H1 (cell line): Measurements from ENCODE around the gene TRIOBP. TPM values are rescaled to one million over a fixed set of nuclear protein-coding genes. Genes with fewer than 3 reads are reported as not detected.
"Not testable (repeated sequence)": the region's sequence is repeated elsewhere in the genome, so short reads cannot be mapped to it uniquely, and the experiment has no call there.

ENCODE experiments used
- CTCF ChIA-PET: fragments of 300-600 bp; sonication (Branson Sonifier 250); formaldehyde crosslinking; loops from one replicate; lab custom pipeline; 2021; ENCODE audit not compliant: partially characterized antibody; lab: Charles Lee
- POLR2A ChIA-PET: fragments of 300-600 bp; sonication (Branson Sonifier 250); formaldehyde crosslinking; loops from one replicate; lab custom pipeline; 2021; ENCODE audit warnings: inconsistent platforms; ENCODE audit not compliant: partially characterized antibody; lab: Charles Lee
- DNase-seq, 2 experiments: peaks; one replicate each; pipeline versions ENCODE4 v3.0.0 to v3.0.0-alpha.2; 2010 to 2022; ENCODE audit warnings: low spot score in 2 of 2, low read depth in 1 of 2, mixed read lengths in 1 of 2
- FAIRE-seq: peaks from 2 replicates; lab custom pipeline; 2011; peaks lifted over from hg19 to GRCh38; lab: Jason Lieb, UNC
- H2AFZ ChIP-seq: 2 replicates; pipeline ENCODE4 v1.8.1; 2012; ENCODE audit warnings: low read length, inconsistent platforms
- H2AK5ac ChIP-seq: 2 replicates; pipeline ENCODE4 v1.6.1; 2013; ENCODE audit warnings: low read depth, low read length
- H2BK120ac ChIP-seq: replicated peaks from 2 replicates; pipeline ENCODE3; 2013; ENCODE audit warnings: low read depth, low read length, inconsistent platforms
- H2BK12ac ChIP-seq: 2 replicates; pipeline ENCODE4 v1.6.1; 2013; ENCODE audit warnings: low read depth, low read length
- H2BK15ac ChIP-seq: 2 replicates; pipeline ENCODE4 v1.6.1; 2013; ENCODE audit warnings: low read length
- H2BK20ac ChIP-seq: 2 replicates; pipeline ENCODE4 v1.6.1; 2013; ENCODE audit warnings: low read length
- H2BK5ac ChIP-seq: 2 replicates; pipeline ENCODE4 v1.6.1; 2013; ENCODE audit warnings: low read depth, low read length
- H3K14ac ChIP-seq: 2 replicates; pipeline ENCODE4 v1.6.1; 2013; ENCODE audit warnings: inconsistent platforms; ENCODE audit not compliant: insufficient read length
- H3K18ac ChIP-seq: 2 replicates; pipeline ENCODE4 v1.6.1; 2013; ENCODE audit warnings: low read length; ENCODE audit errors: extremely low read depth
- H3K23ac ChIP-seq: 2 replicates; pipeline ENCODE4 v1.6.1; 2013; ENCODE audit warnings: inconsistent platforms; ENCODE audit not compliant: insufficient read length
- H3K23me2 ChIP-seq: 2 replicates; pipeline ENCODE4 v1.6.1; 2013; ENCODE audit warnings: low read depth, low read length
- H3K27ac ChIP-seq: 2 replicates; pipeline ENCODE4 v1.6.1; 2011; ENCODE audit warnings: low read depth, low read length, inconsistent platforms
- H3K27me3 ChIP-seq, 4 experiments: replicated peaks in 1 of 4; 1 replicate in 1 of 4; 2 replicates in 3 of 4; pipeline versions ENCODE4 v1.6.1 to v1.8.1; 2011 to 2013; ENCODE audit warnings: low read length in 3 of 4, mild to moderate bottlenecking in 3 of 4, inconsistent platforms in 2 of 4, mixed read lengths in 2 of 4, moderate library complexity in 1 of 4; ENCODE audit not compliant: control insufficient read depth in 3 of 4, insufficient read depth in 3 of 4; ENCODE audit errors: extremely low read depth in 1 of 4
- H3K36me3 ChIP-seq, 4 experiments: 2 replicates each; pipeline versions ENCODE4 v1.6.1 to v1.8.1; 2011 to 2013; ENCODE audit warnings: mild to moderate bottlenecking in 4 of 4, low read length in 3 of 4, moderate library complexity in 2 of 4, control low read depth in 1 of 4, inconsistent platforms in 1 of 4; ENCODE audit not compliant: insufficient read depth in 4 of 4, control insufficient read depth in 2 of 4
- H3K4ac ChIP-seq: replicated peaks from 2 replicates; pipeline ENCODE3; 2013; ENCODE audit warnings: low read length, low read depth, mixed read lengths, inconsistent platforms; ENCODE audit not compliant: insufficient read length
- H3K4me1 ChIP-seq, 4 experiments: replicated peaks in 1 of 4; 1 replicate in 1 of 4; 2 replicates in 3 of 4; pipeline versions ENCODE4 v1.6.1 to v1.8.1; 2011 to 2013; ENCODE audit warnings: low read length in 3 of 4, inconsistent platforms in 2 of 4, mixed read lengths in 1 of 4; ENCODE audit not compliant: insufficient read depth in 4 of 4, control insufficient read depth in 3 of 4
- H3K4me2 ChIP-seq, 2 experiments: 2 replicates each; pipeline versions ENCODE4 v1.6.1 to v1.8.1; 2011 to 2013; ENCODE audit warnings: low read depth in 2 of 2, low read length in 2 of 2, control low read depth in 1 of 2, inconsistent platforms in 1 of 2, mild to moderate bottlenecking in 1 of 2; ENCODE audit not compliant: insufficient read depth in 1 of 2
- H3K4me3 ChIP-seq, 4 experiments: fragments of 200-600, 300-600 bp in 1 of 4; sonication (generic), shearing (Covaris generic), sonication (Bioruptor Twin) in 1 of 4; 2 replicates each; pipeline versions ENCODE4 v1.5.1 to v1.8.1; 2011 to 2016; ENCODE audit warnings: low read length in 4 of 4, low read depth in 3 of 4, control low read depth in 2 of 4, inconsistent platforms in 2 of 4, mild to moderate bottlenecking in 2 of 4, mixed read lengths in 1 of 4, moderate library complexity in 1 of 4; ENCODE audit not compliant: insufficient read depth in 2 of 4; ENCODE audit errors: extremely low read depth in 1 of 4
- H3K56ac ChIP-seq: replicated peaks from 2 replicates; pipeline ENCODE3; 2013; ENCODE audit warnings: low read depth, mild to moderate bottlenecking, mixed read lengths, low read length, inconsistent platforms; ENCODE audit not compliant: insufficient read length
- H3K79me1 ChIP-seq: 2 replicates; pipeline ENCODE4 v1.6.1; 2013; ENCODE audit warnings: low read depth, low read length, control low read depth
- H3K79me2 ChIP-seq, 2 experiments: 2 replicates each; pipeline versions ENCODE4 v1.6.1 to v1.8.1; 2012 to 2013; ENCODE audit warnings: low read length in 2 of 2, mild to moderate bottlenecking in 2 of 2, inconsistent platforms in 1 of 2; ENCODE audit not compliant: insufficient read depth in 2 of 2, control insufficient read depth in 1 of 2
- H3K9ac ChIP-seq, 4 experiments: replicated peaks in 1 of 4; 1 replicate in 1 of 4; 2 replicates in 3 of 4; pipeline versions ENCODE4 v1.6.1 to v1.8.1; 2011 to 2013; ENCODE audit warnings: low read depth in 3 of 4, low read length in 3 of 4, control low read depth in 2 of 4, mild to moderate bottlenecking in 2 of 4, moderate library complexity in 2 of 4, inconsistent platforms in 1 of 4; ENCODE audit errors: extremely low read depth in 1 of 4
- H3K9me3 ChIP-seq, 2 experiments: 2 replicates each; pipeline versions ENCODE4 v1.6.1 to v1.8.1; 2012 to 2013; ENCODE audit warnings: mild to moderate bottlenecking in 2 of 2, moderate library complexity in 2 of 2, control low read depth in 1 of 2, inconsistent platforms in 1 of 2, low read depth in 1 of 2, low read length in 1 of 2, mixed read lengths in 1 of 2; ENCODE audit not compliant: insufficient read depth in 2 of 2
- H4K20me1 ChIP-seq, 2 experiments: replicated peaks in 1 of 2; 2 replicates each; pipeline versions ENCODE3 to v1.8.1; 2011 to 2013; ENCODE audit warnings: inconsistent platforms in 2 of 2, low read length in 2 of 2, mild to moderate bottlenecking in 1 of 2; ENCODE audit not compliant: insufficient read depth in 2 of 2, control insufficient read depth in 1 of 2
- H4K5ac ChIP-seq: 2 replicates; pipeline ENCODE4 v1.6.1; 2013; ENCODE audit warnings: low read length, low read depth, mixed read lengths, inconsistent platforms; ENCODE audit not compliant: insufficient read length
- H4K8ac ChIP-seq: 2 replicates; pipeline ENCODE4 v1.8.0; 2013; ENCODE audit warnings: mild to moderate bottlenecking, moderate library complexity, low read length, inconsistent platforms; ENCODE audit not compliant: insufficient read depth; ENCODE audit errors: extremely low read depth
- H4K91ac ChIP-seq: replicated peaks from 2 replicates; pipeline ENCODE3; 2013; ENCODE audit warnings: low read length, mixed read lengths, inconsistent platforms; ENCODE audit not compliant: insufficient read length
- WGBS, 2 experiments: shearing (Covaris generic) in 1 of 2; methylation state at CpG; one replicate each; pipeline versions ENCODE4 v1.1.6 to v1.1.7; 2013 to 2015; ENCODE audit warnings: low lambda C conversion rate in 2 of 2, mixed read lengths in 2 of 2, inconsistent platforms in 1 of 2, low coverage in 1 of 2, missing lambda C conversion rate in 1 of 2; ENCODE audit not compliant: insufficient replicate concordance in 2 of 2, insufficient coverage in 1 of 2, insufficient read length in 1 of 2; ENCODE audit errors: extremely low coverage in 1 of 2, missing lambda C conversion rate in 1 of 2; 5-methylcytosine and 5-hydroxymethylcytosine counted together
- polyA plus RNA-seq, 7 experiments: library from polyadenylated mRNA; depleted of rRNA in 3 of 7; stranded (reverse) in 5 of 7; unstranded in 2 of 7; fragments of >200 nt in 5 of 7; fragments of 200-250 nt in 2 of 7; gene quantifications; 1 replicate in 5 of 7; 2 replicates in 1 of 7; 4 replicates in 1 of 7; pipeline versions ENCODE4 v1.2.1 to v1.2.3, GENCODE V29; 2011 to 2013; ENCODE audit warnings: missing spikeins in 2 of 7, mixed read lengths in 2 of 7
- total RNA-seq: library from RNA; stranded (reverse); fragmentation: NEBNext Ultra II Directional; extraction: Animal tissue kit (Norgen Biotek cat#: 25700); gene quantifications from 2 replicates; pipeline ENCODE4 v1.2.1, GENCODE V29; 2021

Gene TRIOBP
- total and polyA plus RNA-seq, 2 of the 8 experiments (the other 6 are each of a cell fraction or from before 2014, with no cell fraction given) = 18.2 to 27.3 TPM

- not testable (repeated sequence) for DNase-seq
Observed at GRCh38 chr22:37656583-37656982, 40.3 kb upstream of the TRIOBP start.

More at GRCh38 chr22:37656583-37656982, 40.3 kb upstream of the TRIOBP start:
- H3K56ac ChIP-seq, H4K8ac ChIP-seq, H4K5ac ChIP-seq, FAIRE-seq, H3K23ac ChIP-seq, H3K4me2 ChIP-seq, H2AFZ ChIP-seq, H3K9me3 ChIP-seq, H2BK12ac ChIP-seq, H4K91ac ChIP-seq, H2BK15ac ChIP-seq, H2BK5ac ChIP-seq, H3K4me3 ChIP-seq, H3K9ac ChIP-seq, H3K18ac ChIP-seq, H3K14ac ChIP-seq, H2BK20ac ChIP-seq, H3K27ac ChIP-seq, H2BK120ac ChIP-seq, H2AK5ac ChIP-seq, H3K27me3 ChIP-seq, H3K4ac ChIP-seq: not testable (repeated sequence)
- H4K20me1 ChIP-seq = peaks cover 15 to 22% of the 10 kb centered on the region in 2 experiments
- WGBS, 2 experiments = 96% methylated on average over 4 of the region's 4 CpGs; no CpG with 5 or more reads in 1 of the 2 experiments
- peaks cover 21 to 26% of the 10 kb centered on the region in 2 experiments; a peak in 3 of 4 replicates for H3K79me2 ChIP-seq
- H3K23me2 ChIP-seq = peaks cover 11% of the 10 kb centered on the region
- CTCF ChIA-PET = interaction anchor here (0.9 to 12.1 kb wide), 5 partner anchors 12 to 170 kb away, joined by 3 to 165 read pairs (median 39); partner anchors contain the start of genes MFNG and SH3BP1
- POLR2A ChIA-PET = interaction anchor here (1.8 to 1.9 kb wide), 2 partner anchors 14 to 81 kb away, joined by 6 to 9 read pairs; no protein-coding TSS in a partner anchor
- peaks cover 0 to 21% (median 6%) of the 10 kb centered on the region in 4 experiments; a peak in 5 of 7 replicates for H3K4me1 ChIP-seq
- H3K79me1 ChIP-seq = peaks cover 11% of the 10 kb centered on the region
- peaks cover 0 to 12% (median 4%) of the 10 kb centered on the region in 4 experiments; a peak in 4 of 8 replicates for H3K36me3 ChIP-seq
